Osteoblast (primary cell): ENCODE data around the gene CLVS2. TPM values are rescaled to one million over a fixed set of nuclear protein-coding genes. Genes with fewer than 3 reads are reported as not detected.

Experiments used
- DNase-seq: peaks from one replicate; pipeline ENCODE4 v3.0.0; 2011; ENCODE audit warnings: low spot score, mixed read lengths; ENCODE audit not compliant: insufficient read length; ENCODE audit errors: missing footprints
- H2AFZ ChIP-seq: 2 replicates; pipeline ENCODE4 v1.6.0; 2011; ENCODE audit warnings: mild to moderate bottlenecking, low read length
- H3K27ac ChIP-seq: 2 replicates; pipeline ENCODE4 v1.5.1; 2011; ENCODE audit warnings: mild to moderate bottlenecking, low read depth, low read length, moderate library complexity
- H3K27me3 ChIP-seq: 2 replicates; pipeline ENCODE4 v1.6.0; 2012; ENCODE audit warnings: mild to moderate bottlenecking, control low read depth, inconsistent platforms, low read length, moderate library complexity; ENCODE audit not compliant: insufficient read depth
- H3K36me3 ChIP-seq: 2 replicates; pipeline ENCODE4 v1.5.1; 2011; ENCODE audit warnings: mild to moderate bottlenecking, low read length, control low read depth, moderate library complexity; ENCODE audit not compliant: insufficient read depth
- H3K4me1 ChIP-seq: 2 replicates; pipeline ENCODE4 v1.5.1; 2011; ENCODE audit warnings: mild to moderate bottlenecking, low read length, control low read depth, moderate library complexity; ENCODE audit not compliant: insufficient read depth
- H3K4me2 ChIP-seq: 2 replicates; pipeline ENCODE4 v1.6.0; 2011; ENCODE audit warnings: mild to moderate bottlenecking, low read length; ENCODE audit not compliant: insufficient read depth
- H3K4me3 ChIP-seq: fragments of 200-600 bp; sonication (generic); 3 replicates; pipeline ENCODE4 v1.5.1; 2012; ENCODE audit warnings: mild to moderate bottlenecking, low read length, inconsistent platforms; ENCODE audit not compliant: insufficient read depth
- H3K79me2 ChIP-seq: 2 replicates; pipeline ENCODE4 v1.6.0; 2012; ENCODE audit warnings: mild to moderate bottlenecking, low read length, control low read depth, inconsistent platforms; ENCODE audit not compliant: insufficient read depth
- H3K9me3 ChIP-seq: 2 replicates; pipeline ENCODE4 v1.5.1; 2011; ENCODE audit warnings: low read depth, low read length, control low read depth
- H4K20me1 ChIP-seq: 2 replicates; pipeline ENCODE4 v1.6.0; 2012; ENCODE audit warnings: mild to moderate bottlenecking, low read length, control low read depth; ENCODE audit not compliant: insufficient read depth
- CTCF ChIP-seq: IDR thresholded peaks from 2 replicates; pipeline ENCODE4 v1.5.1; 2011; ENCODE audit warnings: mild to moderate bottlenecking, low read depth, low read length, moderate library complexity; ENCODE audit errors: extremely low read depth
- total RNA-seq: library from RNA; depleted of rRNA; stranded (reverse); fragments of >200 nt; gene quantifications from 2 replicates; pipeline ENCODE4 v1.2.3, GENCODE V29; 2012

CLVS2 gene
- total RNA-seq, 1 donor, result not detected

DNA sequence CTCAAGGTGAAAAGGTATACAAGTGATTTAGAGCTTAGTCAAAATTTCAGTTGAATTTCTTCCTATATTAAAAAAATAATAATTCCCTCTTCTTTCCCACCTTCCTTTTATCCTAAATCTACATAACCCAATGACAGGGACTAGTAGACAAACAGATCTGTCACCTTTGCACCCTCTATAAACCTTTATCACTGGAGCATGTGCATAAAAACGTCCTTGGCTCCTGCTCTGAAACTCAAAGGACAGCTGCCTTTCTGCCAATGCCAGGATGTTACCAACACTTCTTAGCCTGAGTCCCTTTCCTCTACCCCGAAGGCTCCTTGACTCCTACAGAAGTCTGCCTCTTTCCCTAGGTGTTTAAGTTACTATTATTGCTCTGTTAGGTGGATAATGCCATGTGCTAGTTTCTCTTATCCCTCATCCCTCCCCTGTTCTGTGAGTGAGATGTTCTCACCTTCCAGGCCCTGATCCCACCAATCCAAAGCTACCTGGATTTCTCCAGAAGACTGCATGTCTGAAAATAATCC lies 4.3 kb downstream of the CLVS2 start:
- no peaks in the 10 kb centered on the region for H3K36me3 ChIP-seq
- DNase-seq, result no peak
- no peaks in the 10 kb centered on the region for H3K9me3 ChIP-seq
- H3K4me1 ChIP-seq, result no peaks in the 10 kb centered on the region
- no peak overlapping the region for H3K4me2 ChIP-seq
- no peaks in the 10 kb centered on the region for H4K20me1 ChIP-seq
- peaks cover 14% of the 10 kb centered on the region for H3K27me3 ChIP-seq
- H2AFZ ChIP-seq, result no peak overlapping the region
- H3K79me2 ChIP-seq, result no peaks in the 10 kb centered on the region
- no peak for TF ChIP-seq CTCF
- H3K4me3 ChIP-seq, result no peak overlapping the region
- no peak overlapping the region for H3K27ac ChIP-seq

DNA sequence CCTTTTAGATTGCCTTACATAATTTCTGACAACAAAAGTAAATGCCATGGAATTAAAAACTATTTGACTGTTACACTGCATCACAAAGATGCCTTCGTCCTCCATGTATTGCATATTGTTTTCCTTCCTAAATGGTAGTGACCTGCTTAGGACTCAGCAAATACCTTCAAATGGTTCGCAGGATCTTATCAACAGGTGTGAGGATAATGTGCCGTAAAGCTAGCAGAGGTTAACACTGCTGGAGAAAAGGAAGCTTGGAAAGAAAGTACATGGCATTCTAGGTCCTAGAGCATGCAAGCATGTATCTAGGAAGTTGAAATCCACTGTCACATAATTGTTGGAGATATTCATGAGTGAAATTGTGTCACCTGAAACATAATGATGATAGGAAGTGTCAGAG lies 5.5 kb downstream of the CLVS2 start:
- Histone ChIP-seq H3K4me1 (no peaks in the 10 kb centered on the region), H3K4me2 (no peak overlapping the region), H3K4me3 (no peak overlapping the region), H3K27ac (no peak overlapping the region), H2AFZ (no peak overlapping the region), H3K27me3 (peaks cover 4% of the 10 kb centered on the region), H3K9me3 (no peaks in the 10 kb centered on the region), H3K79me2 (no peaks in the 10 kb centered on the region), H4K20me1 (no peaks in the 10 kb centered on the region), H3K36me3 (no peaks in the 10 kb centered on the region)
- no peak for DNase-seq
- no peak for TF ChIP-seq CTCF

GRCh38 chr6:123007885-123008284 lies 11.8 kb downstream of the CLVS2 start:
- no peak overlapping the region for H3K4me3 ChIP-seq

GRCh38 chr6:123009059-123009458 lies 13.0 kb downstream of the CLVS2 start:
- H3K79me2 ChIP-seq, result no peaks in the 10 kb centered on the region
- H4K20me1 ChIP-seq, result no peaks in the 10 kb centered on the region
- H3K27ac ChIP-seq, result no peak overlapping the region
- H3K4me1 ChIP-seq, result no peaks in the 10 kb centered on the region
- H3K4me3 ChIP-seq, result no peak overlapping the region
- H3K9me3 ChIP-seq, result peaks cover 2% of the 10 kb centered on the region
- no peaks in the 10 kb centered on the region for H3K36me3 ChIP-seq
- H3K4me2 ChIP-seq, result no peak overlapping the region
- DNase-seq, result no peak
- no peaks in the 10 kb centered on the region for H3K27me3 ChIP-seq
- H2AFZ ChIP-seq, result no peak overlapping the region
- no peak for TF ChIP-seq CTCF

More at GRCh38 chr6:123007885-123008284, 11.8 kb downstream of the CLVS2 start:
- no peaks in the 10 kb centered on the region for H4K20me1 ChIP-seq
- no peaks in the 10 kb centered on the region for H3K4me1 ChIP-seq
- H3K79me2 ChIP-seq, result no peaks in the 10 kb centered on the region
- no peaks in the 10 kb centered on the region for H3K27me3 ChIP-seq
- no peak for TF ChIP-seq CTCF
- H3K27ac ChIP-seq, result no peak overlapping the region
- H3K36me3 ChIP-seq, result no peaks in the 10 kb centered on the region
- H2AFZ ChIP-seq, result no peak overlapping the region
- DNase-seq, result no peak
- no peak overlapping the region for H3K4me2 ChIP-seq
- H3K9me3 ChIP-seq, result peaks cover 2% of the 10 kb centered on the region
